Keratinocyte (primary cell): ENCODE data around the gene IL15.

Experiments
- EZH2 ChIP-seq: IDR thresholded peaks from one replicate; pipeline ENCODE4 v1.6.1; 2012; ENCODE audit warnings: inconsistent platforms, mild to moderate bottlenecking, low read length, moderate library complexity
- TF ChIP-seq, protein P1 (sequence below), 3 experiments: IDR thresholded peaks in 1 of 3; conservative IDR thresholded peaks in 1 of 3; optimal IDR thresholded peaks in 1 of 3; 2 replicates in 2 of 3; 3 replicates in 1 of 3; pipeline versions ENCODE3 to v1.5.1; 2011; ENCODE audit warnings: low read length in 3 of 3, mild to moderate bottlenecking in 3 of 3, moderate library complexity in 2 of 3, control low read depth in 1 of 3, inconsistent platforms in 1 of 3; ENCODE audit not compliant: insufficient read depth in 2 of 3; ENCODE audit errors: extremely low read depth in 1 of 3

DNA sequence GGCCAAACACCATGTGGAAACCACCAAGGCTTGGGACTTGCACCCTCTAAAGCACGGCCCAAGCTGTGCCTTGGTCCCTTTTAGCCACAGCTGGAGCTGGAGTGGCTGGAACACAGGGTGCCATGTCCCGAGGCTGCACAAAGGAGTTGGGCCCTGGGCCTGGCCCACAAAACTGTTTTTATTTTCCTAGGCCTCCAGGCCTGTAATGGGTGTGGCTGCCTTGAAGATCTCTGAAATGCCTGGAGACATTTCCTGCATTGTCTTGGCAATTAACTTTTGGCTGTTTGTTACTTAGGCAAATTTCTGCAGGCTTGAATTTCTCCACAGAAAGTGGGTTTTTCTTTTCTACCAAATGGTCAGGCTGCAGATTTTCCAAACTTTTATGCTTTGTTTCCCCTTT lies 55.7 kb downstream of the IL15 start:
- TF ChIP-seq, protein P1, sequence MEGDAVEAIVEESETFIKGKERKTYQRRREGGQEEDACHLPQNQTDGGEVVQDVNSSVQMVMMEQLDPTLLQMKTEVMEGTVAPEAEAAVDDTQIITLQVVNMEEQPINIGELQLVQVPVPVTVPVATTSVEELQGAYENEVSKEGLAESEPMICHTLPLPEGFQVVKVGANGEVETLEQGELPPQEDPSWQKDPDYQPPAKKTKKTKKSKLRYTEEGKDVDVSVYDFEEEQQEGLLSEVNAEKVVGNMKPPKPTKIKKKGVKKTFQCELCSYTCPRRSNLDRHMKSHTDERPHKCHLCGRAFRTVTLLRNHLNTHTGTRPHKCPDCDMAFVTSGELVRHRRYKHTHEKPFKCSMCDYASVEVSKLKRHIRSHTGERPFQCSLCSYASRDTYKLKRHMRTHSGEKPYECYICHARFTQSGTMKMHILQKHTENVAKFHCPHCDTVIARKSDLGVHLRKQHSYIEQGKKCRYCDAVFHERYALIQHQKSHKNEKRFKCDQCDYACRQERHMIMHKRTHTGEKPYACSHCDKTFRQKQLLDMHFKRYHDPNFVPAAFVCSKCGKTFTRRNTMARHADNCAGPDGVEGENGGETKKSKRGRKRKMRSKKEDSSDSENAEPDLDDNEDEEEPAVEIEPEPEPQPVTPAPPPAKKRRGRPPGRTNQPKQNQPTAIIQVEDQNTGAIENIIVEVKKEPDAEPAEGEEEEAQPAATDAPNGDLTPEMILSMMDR (optimal IDR thresholded peaks at IDR 0.05 in 1 of 3, IDR thresholded peaks at IDR 0.05 in 1 of 3, conservative IDR thresholded peaks at IDR 0.05 in 1 of 3; ENCODE audit: extremely low read depth in 1 of 3, insufficient read depth in 2 of 3, low read length in 3 of 3): no peak
- no peak for TF ChIP-seq EZH2
